ENCODE results near the gene CFTR.

DNA sequence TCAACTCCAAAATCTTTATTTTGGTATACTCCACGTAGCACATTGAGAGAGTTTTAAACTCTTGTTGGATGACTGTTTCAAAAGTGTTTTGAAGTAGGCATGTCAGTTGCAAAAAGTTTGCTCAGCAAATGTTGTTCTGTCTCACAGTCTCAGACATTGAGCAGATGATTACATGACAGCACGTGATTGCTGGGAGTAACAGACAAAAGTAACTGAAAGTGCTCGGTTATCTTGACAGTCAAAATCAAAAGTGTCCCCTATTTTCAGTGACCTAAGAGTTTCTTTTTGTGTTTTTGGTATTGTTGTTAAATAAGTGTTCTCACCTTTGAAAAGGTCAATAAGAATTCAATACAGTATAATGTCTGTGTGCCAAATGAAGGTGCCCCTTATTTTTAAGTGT, 84.3 kb downstream of the CFTR start:
- TF ChIP-seq, protein P1, sequence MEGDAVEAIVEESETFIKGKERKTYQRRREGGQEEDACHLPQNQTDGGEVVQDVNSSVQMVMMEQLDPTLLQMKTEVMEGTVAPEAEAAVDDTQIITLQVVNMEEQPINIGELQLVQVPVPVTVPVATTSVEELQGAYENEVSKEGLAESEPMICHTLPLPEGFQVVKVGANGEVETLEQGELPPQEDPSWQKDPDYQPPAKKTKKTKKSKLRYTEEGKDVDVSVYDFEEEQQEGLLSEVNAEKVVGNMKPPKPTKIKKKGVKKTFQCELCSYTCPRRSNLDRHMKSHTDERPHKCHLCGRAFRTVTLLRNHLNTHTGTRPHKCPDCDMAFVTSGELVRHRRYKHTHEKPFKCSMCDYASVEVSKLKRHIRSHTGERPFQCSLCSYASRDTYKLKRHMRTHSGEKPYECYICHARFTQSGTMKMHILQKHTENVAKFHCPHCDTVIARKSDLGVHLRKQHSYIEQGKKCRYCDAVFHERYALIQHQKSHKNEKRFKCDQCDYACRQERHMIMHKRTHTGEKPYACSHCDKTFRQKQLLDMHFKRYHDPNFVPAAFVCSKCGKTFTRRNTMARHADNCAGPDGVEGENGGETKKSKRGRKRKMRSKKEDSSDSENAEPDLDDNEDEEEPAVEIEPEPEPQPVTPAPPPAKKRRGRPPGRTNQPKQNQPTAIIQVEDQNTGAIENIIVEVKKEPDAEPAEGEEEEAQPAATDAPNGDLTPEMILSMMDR (IDR thresholded peaks at IDR 0.05; ENCODE audit: insufficient read depth, low read length, poor library complexity, severe bottlenecking): no peak
- TF ChIP-seq EZH2phosphoT487 (conservative IDR thresholded peaks at IDR 0.05; ENCODE audit: low read length): no peak
